ENCODE data around the gene TANC1. TPM values are rescaled to one million over a fixed set of nuclear protein-coding genes. Genes with fewer than 3 reads are reported as not detected.

Gene TANC1
- total RNA-seq, 1 donor from 2014 or later: 61.9 TPM

DNA sequence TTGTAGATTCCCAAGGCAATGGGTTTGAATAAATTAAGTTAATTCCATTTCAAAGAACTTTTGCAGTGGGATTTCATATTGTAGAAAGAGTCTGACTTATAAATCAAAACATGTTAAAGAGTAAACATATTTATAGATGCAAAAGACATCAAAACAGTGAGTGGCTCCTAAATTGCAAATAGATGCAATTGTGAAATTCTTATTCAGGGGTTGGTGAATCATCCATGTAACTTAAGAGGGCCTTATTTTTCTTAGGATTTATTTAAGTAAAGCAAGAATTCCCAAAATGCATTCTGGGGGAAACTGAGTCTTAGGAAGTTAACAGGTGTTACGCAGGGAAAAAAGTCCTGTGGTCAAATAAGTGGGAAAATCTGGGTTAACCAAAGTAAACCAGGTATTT lies 11.3 kb downstream of the TANC1 start:
- no peak overlapping the region for H3K27ac ChIP-seq
- H3K27me3 ChIP-seq: no peaks in the 10 kb centered on the region
- H3K9me3 ChIP-seq: no peaks in the 10 kb centered on the region
- intact Hi-C loops (cut with DNase I): no loop called here
- H3K36me3 ChIP-seq: no peaks in the 10 kb centered on the region
- no peak for TF ChIP-seq POLR2A (IDR thresholded peaks at IDR 0.05)
- no peak for TF ChIP-seq POLR2AphosphoS5 (IDR thresholded peaks at IDR 0.05; ENCODE audit: insufficient read depth in 1 of 2, low read depth in 1 of 2)
- TF ChIP-seq CTCF (IDR thresholded peaks at IDR 0.05): no peak
- H3K4me1 ChIP-seq: peaks cover 11% of the 10 kb centered on the region
- no peak for DNase-seq (ENCODE audit: extremely low spot score in 2 of 2)
- H3K4me3 ChIP-seq: no peak overlapping the region

- Histone ChIP-seq H3K4me1 (peaks cover 29% of the 10 kb centered on the region), H3K9me3 (no peaks in the 10 kb centered on the region)
- intact Hi-C loops (cut with DNase I): no loop called here
Measured at GRCh38 chr2:158984604-158985135, 16.2 kb downstream of the TANC1 start.

DNA sequence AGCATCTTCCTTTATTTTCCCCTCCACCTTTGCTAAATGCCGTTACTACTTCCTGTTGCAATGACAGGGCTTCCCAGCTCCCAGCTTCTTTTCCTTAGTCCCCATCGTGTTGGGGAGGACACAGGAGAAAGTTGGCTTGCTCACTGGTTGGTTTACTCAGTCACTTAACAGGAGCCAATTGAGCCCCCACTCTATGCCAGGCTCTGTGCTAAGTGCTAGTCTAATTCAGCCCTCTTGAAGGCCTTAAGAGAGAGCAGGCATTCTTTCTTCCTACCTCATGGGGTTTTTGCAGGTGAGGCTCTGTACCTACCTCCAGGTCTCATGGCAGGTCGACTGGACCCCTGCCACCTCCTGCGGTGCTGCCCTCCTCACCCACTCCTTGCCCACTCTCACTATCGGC lies 20.1 kb downstream of the TANC1 start:
- H3K27ac ChIP-seq: no peak overlapping the region
- no peak for DNase-seq (ENCODE audit: extremely low spot score in 2 of 2)
- H3K27me3 ChIP-seq: no peaks in the 10 kb centered on the region
- no peak overlapping the region for H3K4me3 ChIP-seq
- intact Hi-C loops (cut with DNase I): no loop called here
- H3K9me3 ChIP-seq: no peaks in the 10 kb centered on the region
- no peaks in the 10 kb centered on the region for H3K36me3 ChIP-seq
- peaks cover 29% of the 10 kb centered on the region for H3K4me1 ChIP-seq
- TF ChIP-seq POLR2A (IDR thresholded peaks at IDR 0.05) (no peak), CTCF (IDR thresholded peaks at IDR 0.05) (no peak), POLR2AphosphoS5 (IDR thresholded peaks at IDR 0.05; ENCODE audit: insufficient read depth in 1 of 2, low read depth in 1 of 2) (no peak)

More at GRCh38 chr2:158984604-158985135, 16.2 kb downstream of the TANC1 start:
- Histone ChIP-seq H3K27me3 (no peaks in the 10 kb centered on the region), H3K27ac (no peak overlapping the region), H3K4me3 (no peak overlapping the region), H3K36me3 (no peaks in the 10 kb centered on the region)
- no peak for TF ChIP-seq CTCF (IDR thresholded peaks at IDR 0.05)
- no peak for TF ChIP-seq POLR2AphosphoS5 (IDR thresholded peaks at IDR 0.05; ENCODE audit: insufficient read depth in 1 of 2, low read depth in 1 of 2)
- TF ChIP-seq POLR2A (IDR thresholded peaks at IDR 0.05): no peak
- DNase-seq (ENCODE audit: extremely low spot score in 2 of 2): no peak

- TF ChIP-seq CTCF (IDR thresholded peaks at IDR 0.05): no peak
- TF ChIP-seq POLR2AphosphoS5 (IDR thresholded peaks at IDR 0.05; ENCODE audit: insufficient read depth in 1 of 2, low read depth in 1 of 2): no peak
- TF ChIP-seq POLR2A (IDR thresholded peaks at IDR 0.05): no peak
- Histone ChIP-seq H3K9me3 (no peaks in the 10 kb centered on the region), H3K36me3 (no peaks in the 10 kb centered on the region), H3K4me1 (peaks cover 24% of the 10 kb centered on the region), H3K27ac (no peak overlapping the region), H3K27me3 (no peaks in the 10 kb centered on the region), H3K4me3 (no peak overlapping the region)
- intact Hi-C loops (cut with DNase I): no loop called here
- DNase-seq (ENCODE audit: extremely low spot score in 2 of 2): no peak
Measured at GRCh38 chr2:158989165-158989564, 20.7 kb downstream of the TANC1 start.

- Histone ChIP-seq H3K36me3 (no peaks in the 10 kb centered on the region), H3K27ac (no peak overlapping the region), H3K9me3 (no peaks in the 10 kb centered on the region), H3K4me3 (no peak overlapping the region), H3K4me1 (peaks cover 10% of the 10 kb centered on the region), H3K27me3 (no peaks in the 10 kb centered on the region)
- intact Hi-C loops (cut with DNase I): no loop called here
- TF ChIP-seq CTCF (IDR thresholded peaks at IDR 0.05) (no peak), POLR2A (IDR thresholded peaks at IDR 0.05) (no peak), POLR2AphosphoS5 (IDR thresholded peaks at IDR 0.05; ENCODE audit: insufficient read depth in 1 of 2, low read depth in 1 of 2) (no peak)
- no peak for DNase-seq (ENCODE audit: extremely low spot score in 2 of 2)
Measured at GRCh38 chr2:158990397-158991214, 22.2 kb downstream of the TANC1 start.

Data from vagina (tissue), 2 donors.